Testis (tissue), 2 donors: ENCODE results near the gene OPN3.

Experiments
- POLR2A ChIP-seq: fragments of 450-650 bp; IDR thresholded peaks from one replicate; pipeline ENCODE4 v1.6.1; 2017; ENCODE audit warnings: antibody characterized with exemption, mild to moderate bottlenecking, moderate library complexity
- TF ChIP-seq, protein P1 (sequence below), 3 experiments: fragments of 450-650 bp in 2 of 3; fragments of 200-600 bp in 1 of 3; sonication (generic) in 1 of 3; IDR thresholded peaks; one replicate each; pipeline ENCODE4 v1.5.1; 2016 to 2019; ENCODE audit warnings: antibody characterized with exemption in 3 of 3, mild to moderate bottlenecking in 2 of 3, moderate library complexity in 1 of 3

DNA sequence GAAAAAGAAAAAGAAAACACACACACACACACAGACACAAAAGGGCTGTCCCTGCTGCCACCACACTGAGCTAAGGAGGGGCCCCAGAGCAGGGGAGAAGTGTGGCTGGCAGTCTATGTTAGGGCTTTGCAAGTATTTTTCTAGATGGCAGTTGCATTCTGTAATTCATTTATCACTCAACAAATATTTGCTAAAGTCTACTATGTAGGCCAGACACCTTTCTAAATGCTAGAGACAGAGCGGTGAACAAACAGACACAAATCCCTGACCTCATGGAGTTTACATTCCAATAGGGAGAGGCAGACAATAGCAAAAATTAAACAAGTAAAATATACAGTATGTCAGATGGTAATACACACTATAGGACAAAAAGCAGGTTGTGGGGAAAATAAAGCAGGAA lies 32.1 kb upstream of the OPN3 start:
- TF ChIP-seq, protein P1, sequence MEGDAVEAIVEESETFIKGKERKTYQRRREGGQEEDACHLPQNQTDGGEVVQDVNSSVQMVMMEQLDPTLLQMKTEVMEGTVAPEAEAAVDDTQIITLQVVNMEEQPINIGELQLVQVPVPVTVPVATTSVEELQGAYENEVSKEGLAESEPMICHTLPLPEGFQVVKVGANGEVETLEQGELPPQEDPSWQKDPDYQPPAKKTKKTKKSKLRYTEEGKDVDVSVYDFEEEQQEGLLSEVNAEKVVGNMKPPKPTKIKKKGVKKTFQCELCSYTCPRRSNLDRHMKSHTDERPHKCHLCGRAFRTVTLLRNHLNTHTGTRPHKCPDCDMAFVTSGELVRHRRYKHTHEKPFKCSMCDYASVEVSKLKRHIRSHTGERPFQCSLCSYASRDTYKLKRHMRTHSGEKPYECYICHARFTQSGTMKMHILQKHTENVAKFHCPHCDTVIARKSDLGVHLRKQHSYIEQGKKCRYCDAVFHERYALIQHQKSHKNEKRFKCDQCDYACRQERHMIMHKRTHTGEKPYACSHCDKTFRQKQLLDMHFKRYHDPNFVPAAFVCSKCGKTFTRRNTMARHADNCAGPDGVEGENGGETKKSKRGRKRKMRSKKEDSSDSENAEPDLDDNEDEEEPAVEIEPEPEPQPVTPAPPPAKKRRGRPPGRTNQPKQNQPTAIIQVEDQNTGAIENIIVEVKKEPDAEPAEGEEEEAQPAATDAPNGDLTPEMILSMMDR (IDR thresholded peaks at IDR 0.05) = no peak
- TF ChIP-seq POLR2A = no peak
